Hematopoietic multipotent progenitor cell treated with erythropoietin and hydrocortisone succinate and interleukin-3 and kit ligand, for 4 days (in vitro differentiated cells): ENCODE measurements around the gene FARSA.
"Not testable (repeated sequence)": the region's sequence is repeated elsewhere in the genome, so short reads cannot be mapped to it uniquely, and the experiment has no call there.

Source experiments
- DNase-seq: peaks from one replicate; pipeline ENCODE4 v3.0.0-alpha.2; 2015

Gene FARSA

GRCh38 chr19:12953799-12954611, 20.5 kb upstream of the FARSA start:
- DNase-seq = no peak

- DNase-seq = no peak
These were observed 19.8 kb upstream of the FARSA start for GRCh38 chr19:12953138-12953798.

- peak; percentile 49 for DNase-seq
These were observed 19.1 kb upstream of the FARSA start for GRCh38 chr19:12952488-12953137.

GRCh38 chr19:12952050-12952449, 18.5 kb upstream of the FARSA start:
- not testable (repeated sequence) for DNase-seq

- DNase-seq = no peak
These were observed 16.1 kb upstream of the FARSA start for GRCh38 chr19:12949363-12950283.

GRCh38 chr19:12948612-12949362, 15.3 kb upstream of the FARSA start:
- no peak for DNase-seq

- DNase-seq = peak; percentile 98
These were observed 14.4 kb upstream of the FARSA start for GRCh38 chr19:12947702-12948611.

GRCh38 chr19:12946731-12947496, 13.4 kb upstream of the FARSA start:
- DNase-seq = no peak

GRCh38 chr19:12946092-12946721, 12.7 kb upstream of the FARSA start:
- peak; percentile 87 for DNase-seq

GRCh38 chr19:12945479-12946091, 12.1 kb upstream of the FARSA start, which contains the start of gene RAD23A:
Gene RAD23A, plus strand, starts transcription at chr19:12945862. Its CDS starts 87 bp downstream, at chr19:12945949.
- peak; percentile 99 for DNase-seq

GRCh38 chr19:12944104-12944674, 10.7 kb upstream of the FARSA start:
- DNase-seq = no peak

- no peak for DNase-seq
These were observed 10.0 kb upstream of the FARSA start for GRCh38 chr19:12943437-12944044.

GRCh38 chr19:12940897-12941296, 7.4 kb upstream of the FARSA start:
- no peak for DNase-seq

- no peak for DNase-seq
These were observed 6.5 kb upstream of the FARSA start for GRCh38 chr19:12939975-12940423.

- peak; percentile 66 for DNase-seq
These were observed 5.5 kb upstream of the FARSA start for GRCh38 chr19:12938779-12939601.

GRCh38 chr19:12937927-12938778, 4.6 kb upstream of the FARSA start, which contains the start of gene CALR:
Gene CALR, plus strand, starts transcription at chr19:12938609. Its CDS starts 71 bp downstream, at chr19:12938680.
- peak; percentile 100 for DNase-seq
